GM19193 (cell line): Measurements from ENCODE around the gene EML4.

ENCODE experiments used
- POLR2A ChIP-seq: IDR thresholded peaks from 4 replicates; pipeline ENCODE4 v1.6.1; 2011; ENCODE audit not compliant: insufficient read depth, insufficient read length; ENCODE audit errors: extremely low read depth

EML4 gene

DNA sequence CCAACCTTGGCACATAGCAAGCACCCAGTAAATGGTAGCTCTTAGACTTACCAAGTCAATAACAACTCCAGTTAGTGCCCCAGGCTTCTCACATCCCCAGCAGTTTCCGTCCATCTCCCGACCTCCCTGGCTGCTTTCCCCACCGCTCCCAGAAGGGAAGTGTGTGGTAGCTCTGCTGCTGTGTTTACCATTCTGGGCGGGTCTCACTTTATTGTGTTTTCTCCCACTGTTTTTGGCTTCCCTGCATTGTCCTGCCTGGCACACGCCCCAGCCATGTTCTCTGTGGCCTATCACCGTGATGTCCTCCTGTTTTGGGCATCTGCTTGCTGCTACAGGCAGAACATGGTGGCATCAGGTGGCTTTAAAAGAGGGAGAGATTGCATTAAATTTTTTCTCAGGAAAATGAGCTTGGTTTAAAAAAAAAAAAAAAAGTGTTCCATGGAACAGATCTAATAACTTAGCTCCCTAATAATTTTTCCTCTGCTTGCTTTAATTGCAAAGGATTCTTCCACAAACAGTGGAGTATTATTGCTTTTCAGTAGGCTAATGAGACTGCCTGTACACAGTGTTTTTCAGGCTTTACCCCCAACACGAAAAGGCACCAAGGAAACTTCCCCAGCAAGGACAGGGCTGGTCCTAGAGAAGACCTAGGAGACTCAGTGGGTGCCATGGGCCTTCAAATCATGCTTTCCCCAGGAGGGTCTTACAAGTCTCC lies 199.8 kb downstream of the EML4 start:
- TF ChIP-seq POLR2A, result no peak

DNA sequence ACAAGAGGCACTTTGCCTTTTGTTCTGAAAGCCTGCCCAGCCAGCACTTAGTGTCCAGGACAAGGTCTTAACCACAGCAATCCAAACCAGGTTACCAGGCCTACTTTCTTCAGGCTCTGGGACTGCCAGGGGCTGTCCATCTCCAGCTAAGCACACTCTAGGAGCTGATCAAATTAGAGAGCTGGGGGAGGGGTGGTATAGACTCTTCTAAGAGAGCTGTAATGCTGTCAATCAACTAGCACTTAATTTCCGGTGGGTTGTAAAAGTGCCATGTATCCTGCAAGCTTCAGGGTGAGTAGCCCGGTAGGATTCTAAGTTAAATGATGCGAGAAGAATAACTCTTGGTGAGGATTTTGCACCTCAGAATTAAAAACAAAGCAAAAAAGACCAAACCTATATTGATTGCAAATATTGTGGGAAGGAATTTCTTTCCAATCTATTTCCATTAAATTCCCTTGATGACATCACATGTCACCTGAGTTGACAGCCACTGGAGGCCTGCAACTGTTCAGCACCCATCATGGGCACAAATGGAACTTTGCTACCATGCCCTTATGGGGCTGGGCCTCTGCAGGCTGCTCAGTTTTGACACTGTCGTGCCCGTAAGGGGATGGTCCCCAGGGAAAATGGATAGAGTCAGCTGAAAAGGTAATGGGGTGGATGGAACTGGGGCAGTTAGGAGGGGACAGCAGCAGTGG lies 200.5 kb downstream of the EML4 start:
- no peak for TF ChIP-seq POLR2A

DNA sequence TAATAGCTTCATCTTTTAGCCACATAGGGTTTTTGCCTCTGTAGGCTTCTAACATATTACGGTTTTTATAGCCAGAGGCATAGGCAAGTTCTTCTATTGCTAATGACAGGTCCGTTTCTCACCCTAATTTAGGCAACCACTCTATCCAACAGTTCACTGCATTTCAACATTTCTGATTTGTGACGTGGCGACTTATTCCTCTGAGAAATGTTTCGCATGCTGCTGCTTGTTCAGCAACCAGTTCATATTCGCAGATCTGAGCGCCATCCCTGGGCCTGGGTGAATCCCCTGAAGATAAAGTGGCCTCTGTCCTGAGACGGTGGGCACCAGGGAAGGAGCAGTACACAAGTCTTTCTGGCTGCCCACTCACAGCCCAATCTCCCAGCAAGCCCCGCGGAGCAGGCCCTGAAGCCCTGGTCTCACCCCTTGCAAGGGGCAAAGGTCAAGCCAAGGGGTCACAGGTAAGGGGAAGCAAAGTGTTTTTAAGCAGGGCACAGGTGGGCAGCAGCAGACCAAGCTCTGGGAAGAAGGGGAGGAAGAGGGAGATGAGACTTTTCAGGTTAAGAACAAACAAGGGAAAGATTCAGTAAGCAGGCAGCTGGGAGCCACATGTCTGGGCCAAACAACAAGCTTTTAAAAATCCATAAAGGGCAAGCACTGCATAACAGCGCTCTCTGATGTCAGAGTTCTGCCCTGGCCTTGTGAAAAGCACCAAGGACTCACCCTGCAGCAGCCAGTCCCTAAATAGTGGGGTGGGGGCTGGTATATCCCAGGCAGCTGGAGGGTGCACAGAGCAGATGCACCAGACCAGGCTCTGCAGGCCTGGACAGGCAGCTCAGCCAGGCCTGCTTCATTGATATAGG lies 202.7 kb downstream of the EML4 start:
- no peak for TF ChIP-seq POLR2A

DNA sequence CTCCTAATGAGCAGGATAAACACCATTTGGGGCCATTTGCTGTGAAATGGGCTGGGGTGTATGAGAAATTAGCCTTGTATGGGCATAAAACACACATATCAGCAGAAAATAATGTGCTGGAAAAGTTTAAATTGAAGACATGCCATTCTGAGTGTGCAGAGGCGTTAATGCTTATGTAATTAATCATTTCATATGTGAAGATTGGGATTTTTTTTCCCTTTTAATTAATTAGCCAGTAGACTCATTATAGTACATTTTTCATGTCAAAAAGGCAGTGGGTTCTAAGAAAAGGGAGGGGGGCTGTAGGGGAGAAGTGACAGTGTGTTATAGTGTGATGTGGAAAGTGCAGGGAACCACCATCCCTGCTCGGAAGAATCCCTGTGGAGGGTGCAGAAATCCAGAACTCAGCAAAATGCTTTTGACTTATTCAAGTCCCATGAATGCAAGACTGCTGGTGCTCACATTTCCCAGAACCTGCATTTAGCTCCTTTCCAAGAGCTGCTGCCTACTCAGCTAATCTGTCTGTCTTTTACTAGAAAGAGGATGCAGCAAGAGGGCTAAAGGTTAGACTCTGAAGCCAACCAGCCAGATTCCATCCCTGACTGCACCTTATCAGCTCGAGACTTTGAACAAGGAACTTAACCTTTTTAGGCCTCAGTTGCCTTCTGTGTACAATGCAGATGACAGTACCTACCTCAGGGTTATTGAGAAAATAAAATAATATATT lies 203.5 kb downstream of the EML4 start:
- no peak for TF ChIP-seq POLR2A

DNA sequence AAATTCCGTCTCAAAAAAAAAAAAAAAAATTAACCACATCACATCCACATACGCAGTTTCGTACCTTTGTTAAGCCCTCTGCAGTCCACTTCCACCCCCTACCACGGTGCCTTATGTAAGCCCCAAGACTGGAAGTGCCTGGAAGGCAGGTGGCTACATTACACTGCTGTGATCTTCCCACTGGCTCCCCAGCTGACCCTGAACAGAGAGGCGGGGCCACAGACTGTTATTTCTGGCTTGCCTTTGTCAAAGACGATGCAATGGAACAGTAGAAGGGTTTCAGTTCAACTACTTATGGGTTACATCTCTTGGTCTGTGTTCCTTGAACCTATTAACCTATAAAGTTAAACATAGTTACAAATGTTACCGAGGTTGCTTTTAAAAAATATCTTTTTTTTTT lies 207.6 kb downstream of the EML4 start:
- TF ChIP-seq POLR2A, result no peak

DNA sequence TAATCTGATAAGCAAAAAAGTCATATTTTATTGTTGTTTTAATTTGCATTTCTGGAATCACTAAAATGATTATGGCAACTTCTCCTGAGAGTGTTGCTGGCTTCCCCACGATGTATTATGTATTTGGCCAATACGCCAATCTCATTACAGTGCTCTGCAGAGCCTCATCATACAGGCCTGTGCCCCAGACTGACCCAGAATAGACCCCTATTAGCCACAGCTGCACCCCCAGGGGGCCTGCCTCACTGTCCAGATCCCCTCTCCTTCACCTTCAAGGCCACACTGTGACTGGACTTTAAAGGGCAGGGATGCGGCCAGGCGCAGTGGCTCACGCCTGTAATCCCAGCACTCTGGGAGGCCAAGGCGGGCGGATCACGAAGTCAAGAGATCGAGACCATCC lies 209.3 kb downstream of the EML4 start:
- TF ChIP-seq POLR2A, result no peak

DNA sequence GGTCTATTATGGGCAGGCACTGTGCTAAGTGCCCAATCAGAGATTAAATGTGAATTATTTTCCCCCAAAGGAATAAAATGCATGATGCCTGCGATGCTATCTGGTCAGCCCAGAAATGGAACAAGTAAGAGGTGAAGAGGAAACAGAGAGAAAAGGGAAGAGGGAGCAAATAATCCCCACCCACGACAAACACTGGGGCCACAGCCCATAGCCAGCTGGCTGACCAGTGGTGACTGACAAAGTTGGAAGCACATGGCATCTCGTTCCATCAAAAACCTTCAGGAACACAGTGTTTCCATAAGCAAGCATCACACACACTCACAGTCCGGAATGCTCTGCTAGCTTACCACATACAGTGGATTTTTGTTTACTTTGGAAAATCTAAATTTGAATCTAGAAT lies 213.0 kb downstream of the EML4 start:
- no peak for TF ChIP-seq POLR2A
